Prostate gland (tissue), 2 donors: ENCODE measurements around the gene PGBD1.

Experiments used
- POLR2AphosphoS5 ChIP-seq: sonication (generic); formaldehyde crosslinking; IDR thresholded peaks from one replicate; pipeline ENCODE4 v1.6.1; 2017; ENCODE audit warnings: antibody characterized with exemption
- TF ChIP-seq, protein P1 (sequence below), 4 experiments: fragments of 200-600 bp in 2 of 4; fragments of 450-650 bp in 2 of 4; sonication (generic) in 2 of 4; IDR thresholded peaks; 1 replicate in 3 of 4; 2 replicates in 1 of 4; pipeline ENCODE4 v1.5.1; 2016 to 2019; ENCODE audit warnings: antibody characterized with exemption in 4 of 4, mild to moderate bottlenecking in 2 of 4, moderate library complexity in 2 of 4

- TF ChIP-seq, protein P1, sequence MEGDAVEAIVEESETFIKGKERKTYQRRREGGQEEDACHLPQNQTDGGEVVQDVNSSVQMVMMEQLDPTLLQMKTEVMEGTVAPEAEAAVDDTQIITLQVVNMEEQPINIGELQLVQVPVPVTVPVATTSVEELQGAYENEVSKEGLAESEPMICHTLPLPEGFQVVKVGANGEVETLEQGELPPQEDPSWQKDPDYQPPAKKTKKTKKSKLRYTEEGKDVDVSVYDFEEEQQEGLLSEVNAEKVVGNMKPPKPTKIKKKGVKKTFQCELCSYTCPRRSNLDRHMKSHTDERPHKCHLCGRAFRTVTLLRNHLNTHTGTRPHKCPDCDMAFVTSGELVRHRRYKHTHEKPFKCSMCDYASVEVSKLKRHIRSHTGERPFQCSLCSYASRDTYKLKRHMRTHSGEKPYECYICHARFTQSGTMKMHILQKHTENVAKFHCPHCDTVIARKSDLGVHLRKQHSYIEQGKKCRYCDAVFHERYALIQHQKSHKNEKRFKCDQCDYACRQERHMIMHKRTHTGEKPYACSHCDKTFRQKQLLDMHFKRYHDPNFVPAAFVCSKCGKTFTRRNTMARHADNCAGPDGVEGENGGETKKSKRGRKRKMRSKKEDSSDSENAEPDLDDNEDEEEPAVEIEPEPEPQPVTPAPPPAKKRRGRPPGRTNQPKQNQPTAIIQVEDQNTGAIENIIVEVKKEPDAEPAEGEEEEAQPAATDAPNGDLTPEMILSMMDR (IDR thresholded peaks at IDR 0.05), result no peak
- no peak for TF ChIP-seq POLR2AphosphoS5
Observed at GRCh38 chr6:28343898-28344677, 62.7 kb downstream of the PGBD1 start.
